GM23338 (cell line): ENCODE data around the gene RALY.

Experiments used
- CTCF ChIP-seq, 2 experiments: fragments of 200-600 bp in 1 of 2; sonication (generic) in 1 of 2; conservative IDR thresholded peaks; 2 replicates each; pipeline versions ENCODE4 v1.5.1 to v1.6.1; 2016 to 2017; ENCODE audit warnings: antibody characterized with exemption in 2 of 2, low read depth in 2 of 2, mild to moderate bottlenecking in 2 of 2, moderate library complexity in 1 of 2
- EZH2 ChIP-seq: fragments of 200-600 bp; sonication (generic); IDR thresholded peaks from one replicate; pipeline ENCODE4 v1.8.0; 2017; ENCODE audit warnings: antibody characterized with exemption, mild to moderate bottlenecking, low read depth; ENCODE audit not compliant: unreplicated experiment
- EZH2phosphoT487 ChIP-seq: fragments of 200-600 bp; sonication (generic); IDR thresholded peaks from one replicate; pipeline ENCODE4 v1.8.1; 2018; ENCODE audit warnings: antibody characterized with exemption; ENCODE audit not compliant: unreplicated experiment
- POLR2AphosphoS5 ChIP-seq: IDR thresholded peaks from 2 replicates; pipeline ENCODE4 v1.6.1; 2016; ENCODE audit warnings: antibody characterized with exemption, low read depth
- ZNF331 ChIP-seq: fragments of 250-450 bp; sonication (Bioruptor Pico); IDR thresholded peaks from 2 replicates; pipeline ENCODE4 v1.5.0; 2020; ENCODE audit warnings: low read depth, mild to moderate bottlenecking, moderate library complexity

- TF ChIP-seq CTCF (conservative IDR thresholded peaks at IDR 0.05; ENCODE audit: low read depth in 2 of 2) = no peak
- no peak for TF ChIP-seq ZNF331 (CRISPR knock-in tag)
- TF ChIP-seq POLR2AphosphoS5 = no peak
- no peak for TF ChIP-seq EZH2phosphoT487
- no peak for TF ChIP-seq EZH2
Observed at GRCh38 chr20:34024723-34025351, 31.1 kb downstream of the RALY start.
